Adipose tissue (tissue), 3 donors: ENCODE measurements around the gene LAMP1. TPM values are rescaled to one million over a fixed set of nuclear protein-coding genes. Genes with fewer than 3 reads are reported as not detected.
"Not testable (repeated sequence)": the region's sequence is repeated elsewhere in the genome, so short reads cannot be mapped to it uniquely, and the experiment has no call there.

ENCODE experiments used
- H3K27ac ChIP-seq: one replicate; pipeline ENCODE4 v1.5.1; 2013; ENCODE audit warnings: low read depth, low read length
- WGBS, 3 donors: extraction: QIAGEN DNeasy Blood & Tissue Kit; methylation state at CpG; one replicate each; pipeline ENCODE4 v1.1.7; 2013; 5-methylcytosine and 5-hydroxymethylcytosine counted together
- polyA plus RNA-seq, 3 donors: library from polyadenylated mRNA; stranded (reverse); fragments of 200-250 nt; gene quantifications; one replicate each; pipeline ENCODE4 v1.2.3, GENCODE V29; 2013
- donor health status: healthy with polysubstance abuse.
- donor health status: Bipolar disorder and iron deficiency.
- donor health status: healthy.

Gene LAMP1
- polyA plus RNA-seq, 3 donors: 46.6 to 101 (median 66.7) TPM

- H3K27ac ChIP-seq: no peak overlapping the region
- WGBS, 3 donors: 72 to 82% (median 79%) methylated on average over 8 to 9 of the region's 9 CpGs
Measured at GRCh38 chr13:113365971-113366588, 69.0 kb downstream of the LAMP1 start.

GRCh38 chr13:113367020-113367560 lies 70.1 kb downstream of the LAMP1 start:
- H3K27ac ChIP-seq: no peak overlapping the region
- 76 to 87% (median 84%) methylated on average over 15 of the region's 15 CpGs for WGBS, 3 donors

GRCh38 chr13:113367771-113368170 lies 70.7 kb downstream of the LAMP1 start:
- 51 to 82% (median 81%) methylated on average over 6 of the region's 6 CpGs for WGBS, 3 donors
- no peak overlapping the region for H3K27ac ChIP-seq

GRCh38 chr13:113368353-113368752 lies 71.3 kb downstream of the LAMP1 start:
- WGBS, 3 donors: 87 to 93% (median 91%) methylated on average over 6 of the region's 6 CpGs
- H3K27ac ChIP-seq: not testable (repeated sequence)

- H3K27ac ChIP-seq: no peak overlapping the region
- 83 to 91% (median 86%) methylated on average over 25 to 29 of the region's 29 CpGs for WGBS, 3 donors
Measured at GRCh38 chr13:113369189-113369588, 72.2 kb downstream of the LAMP1 start.

- WGBS, 3 donors: 81 to 90% (median 86%) methylated on average over 10 of the region's 10 CpGs
- H3K27ac ChIP-seq: no peak overlapping the region
Measured at GRCh38 chr13:113369881-113370280, 72.8 kb downstream of the LAMP1 start.

- WGBS, 3 donors: 81 to 82% (median 81%) methylated on average over 13 of the region's 13 CpGs
- H3K27ac ChIP-seq: no peak overlapping the region
Measured at GRCh38 chr13:113371061-113371460, 74.0 kb downstream of the LAMP1 start.

GRCh38 chr13:113371701-113372100 lies 74.7 kb downstream of the LAMP1 start:
- 85 to 98% (median 95%) methylated on average over 3 of the region's 3 CpGs for WGBS, 3 donors

More at GRCh38 chr13:113371701-113372100, 74.7 kb downstream of the LAMP1 start:
- not testable (repeated sequence) for H3K27ac ChIP-seq

Other genes with a start within 250 kb of the LAMP1 start
- under 1 TPM in 2 of 3 donors, not detected in 1; 0.07 to 0.12 TPM for gene F7, start 191.4 kb upstream of the LAMP1 start, polyA plus RNA-seq
- gene F10, start 174.4 kb upstream of the LAMP1 start, polyA plus RNA-seq: 10 to 100 TPM in 1 of 3 donors, 1 to 10 TPM in 2; 3.8 to 19.5 (median 8.3) TPM
- not detected for gene PROZ, start 138.6 kb upstream of the LAMP1 start, polyA plus RNA-seq
- 10 to 100 TPM; 23.6 to 37.8 (median 28.4) TPM for gene PCID2, start 88.6 kb upstream of the LAMP1 start, polyA plus RNA-seq
- 10 to 100 TPM; 23.5 to 39.5 (median 31.8) TPM for gene CUL4A, start 87.6 kb upstream of the LAMP1 start, polyA plus RNA-seq
- gene GRTP1, start 66.9 kb downstream of the LAMP1 start, polyA plus RNA-seq: 1 to 10 TPM; 2.7 to 6.1 (median 5.3) TPM
- gene ADPRHL1, start 156.2 kb downstream of the LAMP1 start, polyA plus RNA-seq: 1 to 10 TPM in 2 of 3 donors, under 1 TPM in 1; 0.90 to 3.8 (median 2.4) TPM
- 1 to 10 TPM; 4.5 to 6.6 (median 6.6) TPM for gene DCUN1D2, start 193.5 kb downstream of the LAMP1 start, polyA plus RNA-seq